T-cell (primary cell): ENCODE measurements around the gene LMBRD1. TPM values are rescaled to one million over a fixed set of nuclear protein-coding genes. Genes with fewer than 3 reads are reported as not detected.

Experiments used
- ATAC-seq, 4 experiments: fragments of 200-7000 bp in 3 of 4; fragments of 150-1000 bp in 1 of 4; cut with Tn5 transposase; replicated peaks in 1 of 4; 1 replicate in 3 of 4; 2 replicates in 1 of 4; pipeline ENCODE4 v1.10.0; 2021; ENCODE audit warnings: moderate library complexity in 3 of 4, mild to moderate bottlenecking in 2 of 4, moderate number of reproducible peaks in 1 of 4
- CTCF ChIA-PET, 2 donors: fragments of 300-600 bp; sonication (Branson Sonifier 250); formaldehyde crosslinking; loops; one replicate each; lab custom pipeline; 2022; ENCODE audit warnings: antibody characterized with exemption in 2 of 2; lab: Charles Lee
- POLR2A ChIA-PET, 2 donors: fragments of 300-600 bp; sonication (Branson Sonifier 250); formaldehyde crosslinking; loops; one replicate each; lab custom pipeline; 2022; ENCODE audit warnings: antibody characterized with exemption in 2 of 2; lab: Charles Lee
- DNase-seq, 35 experiments: peaks; one replicate each; pipeline versions ENCODE4 v3.0.0 to v3.0.0-alpha.2; 2013 to 2023
- H3K27ac ChIP-seq: one replicate; pipeline ENCODE4 v1.5.1; 2013; ENCODE audit warnings: low read length
- H3K27me3 ChIP-seq, 2 experiments: replicated peaks in 1 of 2; 1 replicate in 1 of 2; 2 replicates in 1 of 2; pipeline versions ENCODE4 v1.6.1 to v1.7.0; 2013; ENCODE audit warnings: low read length in 1 of 2, mixed read lengths in 1 of 2; ENCODE audit not compliant: control insufficient read depth in 2 of 2, insufficient read depth in 2 of 2; ENCODE audit errors: extremely low read depth in 1 of 2
- H3K36me3 ChIP-seq, 2 donors: 1 replicate in 1 of 2; 2 replicates in 1 of 2; pipeline versions ENCODE4 v1.6.1 to v1.7.0; 2013; ENCODE audit warnings: low read length in 1 of 2; ENCODE audit not compliant: control insufficient read depth in 2 of 2, insufficient read depth in 1 of 2; ENCODE audit errors: extremely low read depth in 1 of 2
- H3K4me1 ChIP-seq, 2 experiments: 1 replicate in 1 of 2; 2 replicates in 1 of 2; pipeline versions ENCODE4 v1.6.1 to v1.7.0; 2013; ENCODE audit warnings: low read length in 2 of 2, mixed read lengths in 1 of 2; ENCODE audit not compliant: insufficient read depth in 2 of 2, control insufficient read depth in 1 of 2; ENCODE audit errors: extremely low read depth in 1 of 2
- H3K4me3 ChIP-seq, 2 donors: 1 replicate in 1 of 2; 2 replicates in 1 of 2; pipeline versions ENCODE4 v1.5.1 to v1.7.0; 2013; ENCODE audit warnings: mild to moderate bottlenecking in 2 of 2, low read length in 1 of 2, moderate library complexity in 1 of 2; ENCODE audit not compliant: control insufficient read depth in 1 of 2; ENCODE audit errors: extremely low read depth in 1 of 2
- H3K9me3 ChIP-seq: 2 replicates; pipeline ENCODE4 v1.7.0; 2013
- H3K27ac Mint-ChIP-seq, 2 donors: one replicate each; pipeline ENCODE4 v1.8.0; 2020 to 2021; ENCODE audit warnings: mild to moderate bottlenecking in 2 of 2, mixed read lengths in 2 of 2
- H3K27me3 Mint-ChIP-seq, 2 donors: one replicate each; pipeline ENCODE4 v1.8.0; 2021 to 2022; ENCODE audit warnings: mixed read lengths in 2 of 2
- H3K36me3 Mint-ChIP-seq: one replicate; pipeline ENCODE4 v1.8.0; 2021; ENCODE audit warnings: mixed read lengths
- H3K4me1 Mint-ChIP-seq, 3 donors: one replicate each; pipeline ENCODE4 v1.8.0; 2020 to 2022; ENCODE audit warnings: mixed read lengths in 3 of 3, mild to moderate bottlenecking in 1 of 3
- H3K4me3 Mint-ChIP-seq, 3 donors: one replicate each; pipeline ENCODE4 v1.8.0; 2020 to 2022; ENCODE audit warnings: mild to moderate bottlenecking in 3 of 3, mixed read lengths in 3 of 3, moderate library complexity in 3 of 3
- H3K9me3 Mint-ChIP-seq, 3 donors: one replicate each; pipeline ENCODE4 v1.8.0; 2020 to 2022; ENCODE audit warnings: mixed read lengths in 3 of 3
- WGBS: methylation state at CpG from one replicate; pipeline ENCODE4 v1.1.5; 2013; ENCODE audit warnings: missing lambda C conversion rate; ENCODE audit not compliant: insufficient coverage; 5-methylcytosine and 5-hydroxymethylcytosine counted together
- total RNA-seq, 35 experiments: library from RNA in 6 of 35; stranded (reverse) in 6 of 35; fragments of 120-200 nt in 1 of 35; gene quantifications; one replicate each; pipeline versions ENCODE4 v1.2.1 to v1.2.4 and lab custom pipeline; 2013 to 2026

Gene LMBRD1
- total RNA-seq, 5 donors from 2014 or later (not counting 1 experiment from before 2014, with no cell fraction given) = 37.1 to 41.5 (median 37.7) TPM

DNA sequence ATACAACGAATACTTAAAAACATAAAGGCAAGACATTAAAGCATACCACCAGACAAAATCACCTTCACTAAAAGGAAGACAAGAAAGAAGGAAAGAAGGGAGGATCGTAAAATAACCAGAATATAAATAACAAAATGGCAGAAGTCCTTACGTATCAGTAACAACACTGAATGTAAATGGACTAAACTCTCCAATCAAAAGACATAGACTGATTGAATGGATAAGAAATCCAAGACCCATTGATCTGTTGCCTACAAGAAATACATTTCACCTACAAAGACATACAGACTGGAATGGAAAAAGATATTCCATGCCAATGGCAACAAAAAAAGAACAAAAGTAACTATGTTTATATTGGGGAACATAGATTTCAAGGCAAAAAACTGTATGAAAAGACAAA is 74.1 kb downstream of the LMBRD1 start:
- H3K36me3 Mint-ChIP-seq = peaks cover 72% of the 10 kb centered on the region
- ChIA-PET POLR2A (no interaction called here), CTCF (no interaction called here)
- H3K4me1 Mint-ChIP-seq = peaks cover 11 to 35% (median 12%) of the 10 kb centered on the region in 3 donors
- H3K27me3 Mint-ChIP-seq = no peaks in the 10 kb centered on the region
- Histone ChIP-seq H3K27ac (no peak overlapping the region), H3K4me3 (no peak overlapping the region), H3K9me3 (no peaks in the 10 kb centered on the region), H3K4me1 (no peaks in the 10 kb centered on the region), H3K27me3 (no peaks in the 10 kb centered on the region), H3K36me3 (peaks cover 3 to 33% of the 10 kb centered on the region in 2 donors)
- no CpG with 5 or more reads among the region's 3 CpGs for WGBS
- peaks cover 0 to 5% (median 4%) of the 10 kb centered on the region in 3 donors for H3K9me3 Mint-ChIP-seq
- H3K4me3 Mint-ChIP-seq = no peak overlapping the region
- no peak overlapping the region for H3K27ac Mint-ChIP-seq
- no peak for DNase-seq
- no peak for ATAC-seq

DNA sequence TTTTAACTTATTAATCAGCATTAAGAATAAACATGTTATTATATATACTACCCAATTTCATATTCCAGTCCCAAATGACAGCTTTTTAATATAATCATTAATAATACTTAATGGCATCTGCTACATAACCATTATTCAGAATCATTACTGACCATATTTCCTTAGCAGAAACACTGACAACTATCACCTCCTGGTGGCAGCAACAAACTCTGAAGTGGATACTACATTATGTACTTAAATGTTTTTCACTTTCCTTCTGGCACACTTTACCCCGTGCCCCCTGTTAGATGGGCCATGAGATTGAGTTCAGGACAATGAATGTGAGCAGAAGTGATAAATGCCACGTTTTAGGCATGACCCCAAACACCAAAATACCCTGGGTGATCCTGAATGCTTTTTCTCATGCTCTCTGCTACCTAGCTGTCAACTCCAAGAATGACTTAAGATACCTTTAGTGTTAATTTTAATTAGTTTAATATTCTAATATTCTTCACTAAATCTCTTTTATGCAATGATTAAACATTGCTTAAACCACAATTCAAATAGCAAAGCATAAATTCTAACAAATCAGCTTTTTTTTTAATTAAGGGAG is 77.1 kb downstream of the LMBRD1 start:
- CTCF ChIA-PET = no interaction called here
- DNase-seq = peak in 1 of 35 experiments; percentile 5

GRCh38 chr6:69706724-69707123 is 90.1 kb downstream of the LMBRD1 start:
- no peak for ATAC-seq
- H3K4me1 Mint-ChIP-seq = peaks cover 0 to 6% (median 0%) of the 10 kb centered on the region in 3 donors
- no peak overlapping the region for H3K27ac Mint-ChIP-seq
- WGBS = 86% methylated on average over 1 of the region's 1 CpG
- H3K4me3 ChIP-seq = no peak overlapping the region
- H3K27ac ChIP-seq = no peak overlapping the region
- no peaks in the 10 kb centered on the region for H3K9me3 Mint-ChIP-seq
- H3K4me1 ChIP-seq = no peaks in the 10 kb centered on the region
- POLR2A ChIA-PET = no interaction called here
- DNase-seq = no peak
- H3K27me3 Mint-ChIP-seq = no peaks in the 10 kb centered on the region
- no peak overlapping the region for H3K4me3 Mint-ChIP-seq
- CTCF ChIA-PET = no interaction called here
- H3K9me3 ChIP-seq = no peaks in the 10 kb centered on the region
- H3K27me3 ChIP-seq = no peaks in the 10 kb centered on the region
- H3K36me3 ChIP-seq = peaks cover 0 to 20% of the 10 kb centered on the region in 2 donors
- peaks cover 42% of the 10 kb centered on the region for H3K36me3 Mint-ChIP-seq

More for the DNA sequence above, 77.1 kb downstream of the LMBRD1 start:
- Histone ChIP-seq H3K36me3 (peaks cover 3 to 39% of the 10 kb centered on the region in 2 donors), H3K27me3 (no peaks in the 10 kb centered on the region), H3K9me3 (no peaks in the 10 kb centered on the region), H3K4me1 (no peaks in the 10 kb centered on the region), H3K4me3 (no peak overlapping the region), H3K27ac (no peak overlapping the region)
- peaks cover 69% of the 10 kb centered on the region for H3K36me3 Mint-ChIP-seq
- no peak for ATAC-seq
- H3K4me1 Mint-ChIP-seq = peaks cover 5 to 23% (median 10%) of the 10 kb centered on the region in 3 donors
- no peak overlapping the region for H3K4me3 Mint-ChIP-seq
- no peaks in the 10 kb centered on the region for H3K9me3 Mint-ChIP-seq
- no peaks in the 10 kb centered on the region for H3K27me3 Mint-ChIP-seq
- H3K27ac Mint-ChIP-seq = no peak overlapping the region
- no CpG with 5 or more reads among the region's 2 CpGs for WGBS
- POLR2A ChIA-PET = no interaction called here

GRCh38 chr6:69705954-69706353 is 90.9 kb downstream of the LMBRD1 start:
- Mint-ChIP-seq H3K9me3 (no peaks in the 10 kb centered on the region), H3K27ac (no peak overlapping the region), H3K4me1 (peaks cover 0 to 6% (median 0%) of the 10 kb centered on the region in 3 donors), H3K36me3 (peaks cover 42% of the 10 kb centered on the region), H3K4me3 (no peak overlapping the region), H3K27me3 (no peaks in the 10 kb centered on the region)
- Histone ChIP-seq H3K9me3 (no peaks in the 10 kb centered on the region), H3K36me3 (peaks cover 0 to 20% of the 10 kb centered on the region in 2 donors), H3K27me3 (no peaks in the 10 kb centered on the region), H3K4me3 (no peak overlapping the region), H3K4me1 (no peaks in the 10 kb centered on the region), H3K27ac (no peak overlapping the region)
- ATAC-seq (no peak), DNase-seq (no peak)
- ChIA-PET POLR2A (no interaction called here), CTCF (no interaction called here)
- 100% methylated on average over 2 of the region's 4 CpGs for WGBS

DNA sequence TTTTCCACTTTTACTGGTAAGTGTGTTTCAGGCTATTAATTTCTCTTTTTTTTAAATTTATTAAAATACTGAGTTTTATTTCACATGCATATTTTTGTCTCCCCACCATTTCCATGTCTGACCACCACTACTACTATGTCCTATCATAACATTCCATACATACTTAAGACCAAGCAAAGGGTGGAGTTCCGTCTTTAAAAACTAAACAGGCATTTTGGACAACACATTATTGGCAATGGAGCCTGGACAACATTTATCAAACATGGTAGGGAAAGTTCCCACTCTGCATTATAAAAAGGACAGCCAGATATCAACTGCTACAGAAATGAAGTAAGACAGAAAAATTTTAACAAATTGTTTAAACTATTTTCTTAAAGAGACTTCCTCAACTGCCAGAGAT is 91.9 kb downstream of the LMBRD1 start:
- CTCF ChIA-PET = no interaction called here
- WGBS = no CpG with 5 or more reads among the region's 1 CpG
- H3K4me1 ChIP-seq = no peaks in the 10 kb centered on the region

GRCh38 chr6:69699655-69700054 is 97.2 kb downstream of the LMBRD1 start:
- H3K4me1 ChIP-seq = no peaks in the 10 kb centered on the region
- peaks cover 7 to 9% (median 8%) of the 10 kb centered on the region in 3 donors for H3K4me1 Mint-ChIP-seq
- H3K27me3 ChIP-seq = no peaks in the 10 kb centered on the region
- no peak overlapping the region for H3K4me3 Mint-ChIP-seq
- peaks cover 0 to 27% of the 10 kb centered on the region in 2 donors for H3K36me3 ChIP-seq
- ATAC-seq (no peak), DNase-seq (no peak)
- no peak overlapping the region for H3K4me3 ChIP-seq
- POLR2A ChIA-PET = no interaction called here
- no peak overlapping the region for H3K27ac Mint-ChIP-seq
- no peak overlapping the region for H3K27ac ChIP-seq
- no peaks in the 10 kb centered on the region for H3K27me3 Mint-ChIP-seq
- H3K36me3 Mint-ChIP-seq = peaks cover 38% of the 10 kb centered on the region
- no peaks in the 10 kb centered on the region for H3K9me3 ChIP-seq
- CTCF ChIA-PET = no interaction called here
- no peaks in the 10 kb centered on the region for H3K9me3 Mint-ChIP-seq

More for the DNA sequence above, 91.9 kb downstream of the LMBRD1 start:
- H3K36me3 Mint-ChIP-seq = peaks cover 37% of the 10 kb centered on the region
- no peak overlapping the region for H3K27ac Mint-ChIP-seq
- H3K27me3 Mint-ChIP-seq = no peaks in the 10 kb centered on the region
- ATAC-seq (no peak), DNase-seq (no peak)
- no peaks in the 10 kb centered on the region for H3K9me3 Mint-ChIP-seq
- H3K4me1 Mint-ChIP-seq = no peaks in the 10 kb centered on the region
- Histone ChIP-seq H3K27ac (no peak overlapping the region), H3K9me3 (no peaks in the 10 kb centered on the region), H3K27me3 (no peaks in the 10 kb centered on the region), H3K4me3 (no peak overlapping the region), H3K36me3 (peaks cover 0 to 26% of the 10 kb centered on the region in 2 donors)
- POLR2A ChIA-PET = no interaction called here
- H3K4me3 Mint-ChIP-seq = no peak overlapping the region
